ENCODE results near the gene ASB6. TPM values are rescaled to one million over a fixed set of nuclear protein-coding genes. Genes with fewer than 3 reads are reported as not detected.

ASB6 gene
- total RNA-seq, 1 donor from 2014 or later = 18.1 TPM

- no peaks in the 10 kb centered on the region for H3K27me3 Mint-ChIP-seq (ENCODE audit: unreplicated experiment)
- H3K36me3 Mint-ChIP-seq (ENCODE audit: unreplicated experiment) = no peaks in the 10 kb centered on the region
- no peaks in the 10 kb centered on the region for H3K9me3 Mint-ChIP-seq (ENCODE audit: unreplicated experiment)
- no peak overlapping the region for H3K4me3 Mint-ChIP-seq (ENCODE audit: unreplicated experiment)
- DNase-seq (ENCODE audit: extremely low spot score, unreplicated experiment) = no peak
- peaks cover 20% of the 10 kb centered on the region for H3K4me1 Mint-ChIP-seq (ENCODE audit: unreplicated experiment)
- H3K27ac Mint-ChIP-seq (ENCODE audit: unreplicated experiment) = peak overlapping the region; percentile 5
- TF ChIP-seq CTCF (IDR thresholded peaks at IDR 0.05) = peak; percentile 55
Measured at GRCh38 chr9:129617167-129617566, 24.8 kb downstream of the ASB6 start.

GRCh38 chr9:129615407-129616285 lies 26.3 kb downstream of the ASB6 start:
- no peaks in the 10 kb centered on the region for H3K9me3 Mint-ChIP-seq (ENCODE audit: unreplicated experiment)
- H3K27me3 Mint-ChIP-seq (ENCODE audit: unreplicated experiment) = no peaks in the 10 kb centered on the region
- H3K27ac Mint-ChIP-seq (ENCODE audit: unreplicated experiment) = no peak overlapping the region
- H3K36me3 Mint-ChIP-seq (ENCODE audit: unreplicated experiment) = no peaks in the 10 kb centered on the region
- H3K4me1 Mint-ChIP-seq (ENCODE audit: unreplicated experiment) = peaks cover 28% of the 10 kb centered on the region
- DNase-seq (ENCODE audit: extremely low spot score, unreplicated experiment) = no peak
- no peak overlapping the region for H3K4me3 Mint-ChIP-seq (ENCODE audit: unreplicated experiment)
- TF ChIP-seq CTCF (IDR thresholded peaks at IDR 0.05) = no peak

GRCh38 chr9:129614932-129615331 lies 27.0 kb downstream of the ASB6 start:
- Mint-ChIP-seq H3K27ac (ENCODE audit: unreplicated experiment) (no peak overlapping the region), H3K4me3 (ENCODE audit: unreplicated experiment) (no peak overlapping the region), H3K4me1 (ENCODE audit: unreplicated experiment) (peaks cover 29% of the 10 kb centered on the region), H3K9me3 (ENCODE audit: unreplicated experiment) (no peaks in the 10 kb centered on the region), H3K27me3 (ENCODE audit: unreplicated experiment) (no peaks in the 10 kb centered on the region), H3K36me3 (ENCODE audit: unreplicated experiment) (no peaks in the 10 kb centered on the region)
- DNase-seq (ENCODE audit: extremely low spot score, unreplicated experiment) = no peak
- TF ChIP-seq CTCF (IDR thresholded peaks at IDR 0.05) = no peak

- no peaks in the 10 kb centered on the region for H3K36me3 Mint-ChIP-seq (ENCODE audit: unreplicated experiment)
- no peak for DNase-seq (ENCODE audit: extremely low spot score, unreplicated experiment)
- peaks cover 37% of the 10 kb centered on the region for H3K4me1 Mint-ChIP-seq (ENCODE audit: unreplicated experiment)
- no peaks in the 10 kb centered on the region for H3K27me3 Mint-ChIP-seq (ENCODE audit: unreplicated experiment)
- no peak for TF ChIP-seq CTCF (IDR thresholded peaks at IDR 0.05)
- no peak overlapping the region for H3K4me3 Mint-ChIP-seq (ENCODE audit: unreplicated experiment)
- H3K27ac Mint-ChIP-seq (ENCODE audit: unreplicated experiment) = peak overlapping the region; percentile 65
- no peaks in the 10 kb centered on the region for H3K9me3 Mint-ChIP-seq (ENCODE audit: unreplicated experiment)
Measured at GRCh38 chr9:129613520-129614175, 28.3 kb downstream of the ASB6 start.
